Parathyroid adenoma (tissue), 2 donors: ENCODE results near the gene GPR4.
A peak's percentile ranks its signal among the peaks of the same experiment; 100 is the strongest.

ENCODE experiments used
- H2AFZ ChIP-seq: fragments of 300-600 bp; sonication (generic); one replicate; pipeline ENCODE4 v1.7.0; 2017; ENCODE audit warnings: antibody characterized with exemption, mild to moderate bottlenecking
- H3K27ac ChIP-seq: fragments of 300-600 bp; sonication (generic); one replicate; pipeline ENCODE4 v1.7.0; 2017
- H3K27me3 ChIP-seq: fragments of 300-600 bp; sonication (generic); one replicate; pipeline ENCODE4 v1.7.0; 2017; ENCODE audit warnings: low read length; ENCODE audit not compliant: control insufficient read depth, insufficient read depth
- H3K36me3 ChIP-seq: fragments of 300-600 bp; sonication (generic); one replicate; pipeline ENCODE4 v1.7.0; 2017; ENCODE audit warnings: low read length; ENCODE audit not compliant: control insufficient read depth, insufficient read depth
- H3K4me1 ChIP-seq: fragments of 300-600 bp; sonication (generic); one replicate; pipeline ENCODE4 v1.7.0; 2017; ENCODE audit warnings: control low read depth
- H3K4me2 ChIP-seq: fragments of 300-600 bp; sonication (generic); one replicate; pipeline ENCODE4 v1.7.0; 2017; ENCODE audit warnings: low read length
- H3K4me3 ChIP-seq: fragments of 300-600 bp; sonication (generic); one replicate; pipeline ENCODE4 v1.7.0; 2017; ENCODE audit warnings: low read depth, low read length
- H3K79me2 ChIP-seq: fragments of 300-600 bp; sonication (generic); one replicate; pipeline ENCODE4 v1.7.0; 2017; ENCODE audit warnings: control low read depth
- H3K9ac ChIP-seq: fragments of 300-600 bp; sonication (generic); one replicate; pipeline ENCODE4 v1.7.0; 2017; ENCODE audit warnings: mild to moderate bottlenecking
- H3K9me3 ChIP-seq: fragments of 300-600 bp; sonication (generic); one replicate; pipeline ENCODE4 v1.7.0; 2017; ENCODE audit warnings: low read length; ENCODE audit not compliant: control insufficient read depth
- TF ChIP-seq, protein P1 (sequence below): fragments of 300-600 bp; sonication (generic); IDR thresholded peaks from one replicate; pipeline ENCODE4 v1.7.0; 2017; ENCODE audit warnings: antibody characterized with exemption, mild to moderate bottlenecking
- donor health status: primary hyperparathyroidism.

Gene GPR4

DNA sequence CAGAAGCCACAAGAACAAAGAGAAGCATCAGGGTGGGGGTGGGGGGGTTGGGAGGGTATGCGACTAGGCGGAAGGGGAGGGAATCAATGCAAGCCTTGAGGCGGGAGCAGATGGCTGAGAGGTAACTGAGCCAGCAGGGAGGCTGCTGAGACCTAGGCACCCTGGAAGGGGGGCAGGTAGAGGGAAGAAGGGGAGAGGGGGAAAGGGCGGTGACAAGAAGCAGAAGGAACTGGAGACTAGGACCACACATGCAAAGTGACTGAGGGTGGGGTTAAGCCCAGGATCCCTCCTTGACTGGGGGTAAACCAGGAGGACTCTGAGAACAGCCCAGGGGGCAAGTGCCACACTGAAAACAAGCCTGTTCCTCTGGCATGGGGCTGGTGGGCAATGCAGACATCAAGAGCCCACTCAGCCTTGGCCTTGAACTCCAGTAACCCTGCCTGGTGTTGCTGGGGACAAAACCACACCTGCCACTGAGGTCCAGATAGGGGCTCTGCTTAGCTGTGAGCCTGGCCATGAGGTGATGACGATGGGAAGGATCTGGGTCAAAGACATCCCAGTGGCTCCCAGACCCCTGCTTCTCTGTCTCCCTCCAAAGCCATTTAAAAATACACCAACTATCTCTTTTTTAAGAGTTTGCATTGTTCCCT, 37.8 kb downstream of the GPR4 start:
- H3K4me2 ChIP-seq: no peak overlapping the region
- no peaks in the 10 kb centered on the region for H3K9me3 ChIP-seq
- TF ChIP-seq, protein P1, sequence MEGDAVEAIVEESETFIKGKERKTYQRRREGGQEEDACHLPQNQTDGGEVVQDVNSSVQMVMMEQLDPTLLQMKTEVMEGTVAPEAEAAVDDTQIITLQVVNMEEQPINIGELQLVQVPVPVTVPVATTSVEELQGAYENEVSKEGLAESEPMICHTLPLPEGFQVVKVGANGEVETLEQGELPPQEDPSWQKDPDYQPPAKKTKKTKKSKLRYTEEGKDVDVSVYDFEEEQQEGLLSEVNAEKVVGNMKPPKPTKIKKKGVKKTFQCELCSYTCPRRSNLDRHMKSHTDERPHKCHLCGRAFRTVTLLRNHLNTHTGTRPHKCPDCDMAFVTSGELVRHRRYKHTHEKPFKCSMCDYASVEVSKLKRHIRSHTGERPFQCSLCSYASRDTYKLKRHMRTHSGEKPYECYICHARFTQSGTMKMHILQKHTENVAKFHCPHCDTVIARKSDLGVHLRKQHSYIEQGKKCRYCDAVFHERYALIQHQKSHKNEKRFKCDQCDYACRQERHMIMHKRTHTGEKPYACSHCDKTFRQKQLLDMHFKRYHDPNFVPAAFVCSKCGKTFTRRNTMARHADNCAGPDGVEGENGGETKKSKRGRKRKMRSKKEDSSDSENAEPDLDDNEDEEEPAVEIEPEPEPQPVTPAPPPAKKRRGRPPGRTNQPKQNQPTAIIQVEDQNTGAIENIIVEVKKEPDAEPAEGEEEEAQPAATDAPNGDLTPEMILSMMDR: no peak
- H3K4me1 ChIP-seq: no peaks in the 10 kb centered on the region
- no peaks in the 10 kb centered on the region for H3K36me3 ChIP-seq
- H3K27me3 ChIP-seq: no peaks in the 10 kb centered on the region
- H3K27ac ChIP-seq: no peak overlapping the region
- no peak overlapping the region for H3K4me3 ChIP-seq
- H2AFZ ChIP-seq: no peak overlapping the region
- peaks cover 39% of the 10 kb centered on the region for H3K79me2 ChIP-seq
- no peak overlapping the region for H3K9ac ChIP-seq

DNA sequence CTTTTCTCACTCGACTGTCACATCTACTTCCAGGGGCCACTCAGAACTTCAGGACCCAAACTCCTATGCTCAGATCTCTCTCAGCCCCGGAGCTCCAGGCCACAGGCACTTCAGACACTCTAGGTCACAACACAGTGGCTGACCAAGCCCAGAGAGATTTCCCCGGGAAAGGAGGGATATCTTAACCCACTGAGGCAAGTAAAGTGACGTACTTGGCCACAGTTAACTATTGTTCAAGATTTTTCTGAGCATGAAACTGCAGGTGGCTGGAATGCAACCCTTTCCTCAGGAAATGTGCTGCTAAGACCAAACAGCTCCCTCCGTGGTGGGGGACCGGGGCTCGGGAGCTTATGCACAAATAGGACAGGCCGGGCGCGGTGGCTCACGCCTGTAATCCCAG, 41.3 kb downstream of the GPR4 start:
- Histone ChIP-seq H3K27me3 (no peaks in the 10 kb centered on the region), H3K4me1 (no peaks in the 10 kb centered on the region), H3K9me3 (no peaks in the 10 kb centered on the region), H2AFZ (no peak overlapping the region), H3K79me2 (peaks cover 26% of the 10 kb centered on the region), H3K36me3 (no peaks in the 10 kb centered on the region), H3K4me3 (no peak overlapping the region), H3K4me2 (no peak overlapping the region), H3K9ac (no peak overlapping the region), H3K27ac (no peak overlapping the region)
- TF ChIP-seq, protein P1: no peak

DNA sequence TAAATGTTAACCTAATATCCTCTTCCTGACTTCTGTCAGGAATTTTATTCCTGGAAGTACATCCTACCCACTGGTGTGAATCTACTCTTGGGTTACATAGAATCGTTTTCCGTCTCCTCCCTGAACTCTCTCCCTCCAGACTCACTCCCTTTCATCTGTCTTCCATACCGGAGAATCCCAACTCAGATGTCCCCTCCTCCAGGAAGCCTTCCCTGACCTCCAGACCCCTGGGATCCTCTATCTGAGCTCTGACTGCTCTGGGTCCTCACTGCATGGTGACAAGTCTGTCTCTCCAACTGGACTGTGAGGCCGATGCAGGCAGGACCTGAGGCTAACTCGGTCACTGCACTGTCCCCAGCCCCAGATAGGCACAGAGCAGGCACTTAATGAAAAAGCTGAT, 42.0 kb downstream of the GPR4 start:
- Histone ChIP-seq H3K9ac (no peak overlapping the region), H3K27ac (no peak overlapping the region)

DNA sequence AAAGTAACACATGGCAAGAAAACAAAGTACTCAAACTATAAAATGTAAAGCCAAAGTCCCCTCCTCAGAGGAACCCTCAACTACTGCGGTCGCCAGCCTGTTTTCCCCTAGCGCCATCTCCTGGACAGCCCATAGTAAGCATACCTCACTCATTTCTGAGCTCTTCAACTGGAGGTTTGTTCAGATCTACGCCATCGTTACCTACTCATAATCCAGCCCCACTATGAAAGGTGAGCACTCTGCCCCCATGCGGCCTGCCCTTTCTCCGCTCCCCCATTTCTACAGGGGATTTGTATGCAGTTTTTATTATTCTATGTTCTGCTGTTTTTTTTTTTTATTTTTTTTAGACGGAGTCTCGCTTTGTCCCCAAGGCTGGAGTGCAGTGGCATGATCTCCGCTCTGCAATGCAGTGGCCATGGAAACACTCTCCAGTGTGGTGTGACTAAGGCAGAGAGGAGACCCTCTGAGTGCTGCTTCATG, 43.6 kb downstream of the GPR4 start:
- Histone ChIP-seq H3K36me3 (no peaks in the 10 kb centered on the region), H2AFZ (no peak overlapping the region), H3K4me3 (no peak overlapping the region), H3K27me3 (no peaks in the 10 kb centered on the region), H3K79me2 (peaks cover 21% of the 10 kb centered on the region), H3K4me2 (no peak overlapping the region), H3K9ac (no peak overlapping the region), H3K9me3 (no peaks in the 10 kb centered on the region), H3K27ac (no peak overlapping the region), H3K4me1 (no peaks in the 10 kb centered on the region)
- TF ChIP-seq, protein P1: peak; percentile 52

More for the DNA sequence above, 42.0 kb downstream of the GPR4 start:
- no peaks in the 10 kb centered on the region for H3K27me3 ChIP-seq
- no peaks in the 10 kb centered on the region for H3K9me3 ChIP-seq
- H3K4me2 ChIP-seq: no peak overlapping the region
- no peak overlapping the region for H3K4me3 ChIP-seq
- H3K79me2 ChIP-seq: peaks cover 24% of the 10 kb centered on the region
- TF ChIP-seq, protein P1: no peak
- H3K4me1 ChIP-seq: no peaks in the 10 kb centered on the region
- H2AFZ ChIP-seq: no peak overlapping the region
- no peaks in the 10 kb centered on the region for H3K36me3 ChIP-seq

DNA sequence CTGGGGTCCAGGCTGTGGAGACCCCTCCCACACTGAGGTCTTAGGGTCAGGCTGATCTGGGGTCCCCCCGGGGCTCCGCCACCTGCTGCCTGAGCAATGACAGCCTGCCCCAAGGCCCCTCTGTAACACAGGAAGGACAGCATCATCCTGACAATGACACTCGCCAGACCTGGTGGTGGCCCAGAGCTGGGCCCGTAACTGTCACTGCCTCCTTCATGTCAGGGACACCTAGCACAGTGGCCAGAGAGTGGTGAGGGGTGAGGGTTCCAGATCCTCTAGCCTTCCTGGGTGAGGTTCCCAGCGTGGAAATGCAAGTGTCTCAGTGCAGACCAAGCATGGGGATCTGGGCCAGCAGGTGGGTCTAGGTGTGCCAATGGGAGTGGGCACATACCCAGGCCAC, 45.2 kb downstream of the GPR4 start:
- Histone ChIP-seq H3K4me2 (no peak overlapping the region), H2AFZ (no peak overlapping the region), H3K27me3 (no peaks in the 10 kb centered on the region), H3K79me2 (peaks cover 25% of the 10 kb centered on the region), H3K9me3 (no peaks in the 10 kb centered on the region), H3K4me1 (no peaks in the 10 kb centered on the region), H3K27ac (no peak overlapping the region), H3K4me3 (no peak overlapping the region), H3K9ac (no peak overlapping the region), H3K36me3 (no peaks in the 10 kb centered on the region)
- TF ChIP-seq, protein P1: no peak
